HG02840 (cell line): Measurements from ENCODE around the gene VAMP8.
A peak's percentile ranks its signal among the peaks of the same experiment; 100 is the strongest.
"Not testable (repeated sequence)": the region's sequence is repeated elsewhere in the genome, so short reads cannot be mapped to it uniquely, and the experiment has no call there.

Source experiments
- ATAC-seq: cut with Tn5 transposase; IDR thresholded peaks from one replicate; pipeline ENCODE4 v1.9.1; 2021; ENCODE audit warnings: mild to moderate bottlenecking, moderate library complexity, moderate number of reproducible peaks; ENCODE audit not compliant: unreplicated experiment, low FRiP score

The VAMP8 gene

DNA sequence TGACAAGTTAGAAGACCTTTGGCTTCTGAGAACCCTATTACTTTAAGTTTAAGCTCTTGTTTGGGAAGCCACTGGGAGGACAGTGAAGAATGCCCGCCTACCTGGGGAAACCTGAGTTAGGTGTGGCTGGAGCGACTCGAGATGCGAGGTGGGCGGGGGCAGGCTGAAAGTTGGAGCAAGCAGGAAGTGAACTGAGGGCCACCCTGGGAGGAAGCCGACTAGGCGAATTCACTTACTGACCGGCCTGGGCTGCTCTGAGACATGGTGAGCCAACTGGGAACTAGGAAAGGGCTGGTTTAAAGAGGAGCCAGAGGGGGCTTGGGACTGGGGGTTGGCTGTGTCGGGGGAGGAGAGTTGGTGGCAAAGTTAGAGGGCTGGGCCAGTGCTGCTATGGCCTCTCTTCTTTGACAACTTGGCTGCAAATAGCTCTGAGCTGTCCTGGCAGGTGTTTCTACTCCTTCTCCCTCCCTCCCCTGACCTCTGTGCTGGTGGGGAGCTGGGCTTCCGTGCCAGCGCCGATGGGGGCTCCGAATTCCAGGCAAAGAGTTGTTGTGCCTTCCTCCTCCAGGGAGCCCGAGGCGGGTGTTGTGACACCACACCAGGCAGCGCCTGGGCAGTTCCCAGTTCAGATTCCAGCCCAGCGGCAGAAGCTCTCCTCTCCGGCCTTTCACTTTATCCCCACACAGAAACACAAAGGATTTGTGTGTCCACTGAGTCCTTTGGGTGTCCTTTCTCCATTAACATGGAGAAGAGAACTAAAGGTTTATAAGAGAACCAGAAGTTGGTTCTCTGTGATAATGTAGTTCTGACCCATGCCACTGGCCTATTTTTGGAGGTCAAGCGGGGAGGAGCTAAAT is at the start of gene VAMP8:
Gene VAMP8, plus strand, starts transcription at position 201 of the 857 bp plus-strand sequence. Its CDS starts 61 bp downstream, at position 262.
- no peak for ATAC-seq

DNA sequence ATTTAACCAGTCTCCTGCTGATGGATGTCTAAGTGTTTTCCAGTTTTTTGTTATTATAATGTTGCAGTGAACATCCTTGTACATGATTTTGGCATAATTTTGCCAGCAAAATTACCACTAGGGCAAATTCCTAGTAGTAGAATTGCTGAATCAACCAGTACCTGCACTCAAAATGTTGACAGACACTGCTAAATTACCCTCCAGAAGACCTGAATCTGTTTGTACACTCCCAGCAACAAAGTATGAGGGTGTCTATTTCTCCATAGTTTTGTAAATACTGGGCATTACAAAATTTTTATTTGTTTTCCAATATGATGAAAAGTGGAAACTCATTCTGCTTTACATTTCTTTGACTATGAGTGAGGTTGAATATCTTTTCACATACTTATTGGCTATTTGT is 49.6 kb upstream of the VAMP8 start:
- ATAC-seq, result no peak

DNA sequence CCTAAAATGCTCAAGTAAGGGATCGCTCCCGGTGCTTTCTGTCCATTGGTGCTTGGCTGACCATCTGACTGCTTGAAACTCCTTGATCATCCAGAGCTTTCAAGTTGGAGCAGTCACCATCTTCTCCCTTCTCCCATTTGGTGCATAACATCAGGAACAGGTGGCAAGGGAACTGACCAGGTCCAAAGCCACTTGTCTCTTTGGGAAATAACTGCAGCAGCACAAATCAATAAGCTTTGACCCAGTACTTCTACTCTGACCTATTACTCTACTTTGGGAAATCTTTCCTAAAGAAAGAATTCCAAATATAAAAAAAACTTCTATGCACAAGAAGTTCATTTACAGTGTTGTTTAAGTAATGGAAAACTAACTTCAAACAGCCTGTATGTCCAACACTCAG is 49.0 kb upstream of the VAMP8 start:
- no peak for ATAC-seq

DNA sequence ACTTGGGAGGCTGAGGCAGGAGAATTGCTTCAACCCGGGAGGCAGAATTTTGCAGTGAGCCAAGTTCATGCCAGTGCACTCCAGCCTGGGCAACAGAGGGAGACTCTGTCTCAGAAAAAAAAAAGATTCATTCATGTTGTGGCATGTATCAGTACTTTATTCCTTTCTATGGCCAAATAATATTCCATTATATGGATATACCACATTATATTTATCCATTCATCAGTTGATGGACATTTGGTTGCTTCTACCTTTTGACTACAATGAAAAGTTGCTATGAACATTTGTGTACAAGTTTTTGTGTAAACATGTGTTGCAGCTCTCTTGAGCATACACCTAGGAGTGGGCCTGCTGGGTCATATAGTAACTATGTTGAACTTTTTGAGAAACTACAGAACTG is 47.6 kb upstream of the VAMP8 start:
- no peak for ATAC-seq

DNA sequence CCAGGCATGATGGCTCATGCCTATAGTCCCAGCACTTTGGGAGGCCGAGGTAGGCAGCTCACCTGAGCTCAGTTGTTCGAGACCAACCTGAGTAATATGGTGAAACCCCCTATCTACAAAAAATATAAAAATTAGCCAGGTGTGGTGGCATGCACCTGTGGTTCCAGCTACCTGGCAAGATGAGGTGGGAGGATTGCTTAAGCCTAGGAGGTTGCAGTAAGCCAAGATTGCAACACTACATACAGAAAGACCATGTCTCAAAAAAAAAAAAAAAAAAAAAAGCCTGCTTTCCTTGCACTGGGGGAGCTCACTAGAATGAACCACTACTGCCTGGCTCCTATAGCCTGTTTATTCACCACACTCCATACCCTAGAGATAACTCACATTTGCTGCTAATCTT is 45.8 kb upstream of the VAMP8 start:
- ATAC-seq, result no peak

DNA sequence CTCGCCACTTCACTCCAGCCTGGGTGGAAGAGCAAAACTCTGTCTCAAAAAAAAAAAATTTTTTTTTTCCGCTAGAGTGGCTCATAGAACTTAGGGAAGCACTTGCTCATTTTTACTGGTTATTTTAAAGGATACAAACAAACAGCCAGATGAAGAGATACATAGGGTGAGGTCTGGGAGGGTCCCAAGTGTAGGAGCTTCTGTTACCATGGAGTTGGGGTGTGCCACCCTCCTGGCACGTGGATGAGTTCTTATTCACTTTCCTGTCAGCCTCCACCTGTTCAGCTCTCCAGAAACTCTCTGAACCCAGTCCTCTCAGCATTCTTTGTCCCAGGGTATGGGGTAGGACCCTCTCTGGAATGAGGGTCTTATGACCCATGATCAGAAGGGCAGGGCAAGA is 43.3 kb upstream of the VAMP8 start:
- no peak for ATAC-seq

DNA sequence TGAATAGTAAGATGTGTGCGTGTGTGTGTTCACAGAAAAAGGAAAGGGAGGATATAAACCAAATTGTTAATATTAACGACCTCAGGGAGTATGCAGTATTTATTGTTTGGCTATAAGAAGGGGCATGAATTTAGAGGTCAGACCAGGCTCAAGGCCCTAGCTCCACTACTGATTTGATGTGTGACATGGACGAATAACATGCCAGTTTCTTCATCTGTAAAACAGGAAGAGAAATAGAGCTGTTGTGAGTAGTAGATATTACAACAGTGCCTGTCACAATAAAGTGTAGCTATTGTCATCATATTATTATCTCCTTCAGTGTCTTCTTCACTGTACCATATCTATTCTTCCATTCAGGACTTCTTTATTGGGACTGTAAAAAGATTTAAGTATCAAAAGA is 42.5 kb upstream of the VAMP8 start:
- no peak for ATAC-seq

DNA sequence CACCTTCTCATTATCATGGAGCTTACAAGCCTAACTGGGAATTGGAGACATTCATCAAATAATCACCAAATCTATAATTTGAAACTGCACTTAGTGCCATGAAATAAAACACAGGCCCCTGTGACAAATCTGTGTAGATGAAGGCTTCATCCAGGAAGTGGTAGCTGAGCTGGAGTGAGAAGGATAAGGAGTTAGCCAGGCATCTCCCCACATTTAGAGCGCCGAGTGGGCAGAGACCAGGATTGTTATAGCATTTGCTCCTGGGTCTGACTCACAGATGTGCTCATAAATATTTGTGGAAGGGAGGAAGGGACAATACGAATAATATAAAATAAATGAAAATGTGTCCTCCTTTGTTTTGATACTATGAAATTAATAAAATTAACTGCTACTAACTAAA is 40.9 kb upstream of the VAMP8 start:
- no peak for ATAC-seq

DNA sequence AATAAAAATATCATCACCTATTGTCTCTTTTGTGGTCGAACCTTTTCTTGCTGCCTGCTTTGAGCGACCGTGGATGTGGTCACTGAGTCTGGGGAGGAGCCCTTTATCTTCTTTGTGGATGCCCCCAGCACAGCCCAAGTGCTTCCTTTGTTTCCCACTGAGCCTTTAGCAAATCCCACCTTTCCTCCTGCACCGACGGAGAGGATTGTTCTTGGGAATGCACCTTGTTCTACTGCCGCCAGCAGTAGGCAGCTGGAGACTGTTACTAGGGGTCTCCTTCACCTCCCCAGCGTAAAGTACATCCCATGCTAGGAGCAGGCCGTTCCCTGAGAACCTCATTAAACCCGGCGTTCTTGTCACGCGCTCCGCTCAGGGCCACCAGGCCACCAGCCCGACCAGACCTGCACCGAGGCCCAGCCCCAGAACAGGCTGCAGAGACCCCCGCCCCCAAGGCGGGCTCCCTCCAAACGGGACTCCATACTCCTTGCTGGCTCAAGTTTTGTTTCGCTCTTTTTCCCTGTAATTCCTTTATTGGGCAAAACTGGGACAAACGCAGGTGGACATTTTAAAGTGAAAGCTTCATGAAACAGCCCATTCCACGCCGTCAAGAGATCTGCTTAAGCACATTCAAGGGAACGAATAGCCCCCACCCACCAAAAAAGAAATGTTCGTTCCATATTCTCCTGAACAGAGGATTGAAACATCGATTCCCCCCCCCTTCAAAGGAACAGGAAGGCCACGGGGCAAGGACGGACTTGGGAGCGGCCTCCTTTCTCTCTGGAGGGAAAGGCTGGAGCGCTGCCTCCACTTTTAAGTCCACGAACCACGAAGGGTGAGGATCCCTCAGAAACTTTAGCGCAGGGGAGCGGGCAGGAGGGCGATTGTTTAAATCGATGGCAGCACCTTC is 39.5 kb upstream of the VAMP8 start:
- ATAC-seq, result no peak

DNA sequence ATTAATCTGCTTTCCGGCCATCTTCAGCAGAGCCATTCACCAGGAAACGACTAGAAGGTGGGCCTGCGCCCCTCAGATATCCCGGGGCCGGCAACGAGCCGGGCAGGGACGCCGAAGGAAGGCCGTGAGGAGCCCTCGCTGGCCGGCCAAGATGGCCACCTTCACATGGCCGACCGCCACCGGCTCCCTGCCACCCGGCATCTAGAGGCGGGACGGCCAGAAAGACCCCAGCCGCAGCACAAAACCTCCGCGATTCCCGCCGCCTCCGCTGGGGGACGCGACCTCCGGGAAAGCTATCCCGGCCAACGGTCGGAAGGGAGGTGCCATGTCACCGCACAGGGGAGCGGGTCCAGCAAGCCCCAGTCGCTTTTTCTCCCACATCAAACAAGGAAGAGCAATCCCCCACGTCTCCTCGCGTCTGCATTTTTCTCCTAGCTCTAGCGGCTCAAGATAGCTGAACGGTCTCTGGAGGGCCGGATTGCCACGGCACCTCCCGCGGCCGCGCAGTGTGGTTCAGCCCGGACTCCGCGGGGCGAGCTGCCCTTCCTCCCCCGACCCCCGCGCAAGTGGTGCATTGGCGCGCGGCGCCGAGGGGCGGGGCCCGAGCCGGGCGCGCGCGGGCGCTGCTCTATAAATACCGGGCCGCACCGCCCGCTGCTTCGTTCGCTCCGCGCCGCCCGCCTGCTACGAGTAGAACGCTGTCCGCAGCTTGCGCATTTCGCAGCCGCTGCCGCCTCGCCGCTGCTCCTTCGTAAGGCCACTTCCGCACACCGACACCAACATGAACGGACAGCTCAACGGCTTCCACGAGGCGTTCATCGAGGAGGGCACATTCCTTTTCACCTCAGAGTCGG is 38.7 kb upstream of the VAMP8 start, which contains the start of gene MAT2A:
Gene MAT2A, plus strand, starts transcription at position 662 of the 854 bp plus-strand sequence. Its CDS starts 120 bp downstream, at position 782.
- ATAC-seq, result peak; percentile 72

DNA sequence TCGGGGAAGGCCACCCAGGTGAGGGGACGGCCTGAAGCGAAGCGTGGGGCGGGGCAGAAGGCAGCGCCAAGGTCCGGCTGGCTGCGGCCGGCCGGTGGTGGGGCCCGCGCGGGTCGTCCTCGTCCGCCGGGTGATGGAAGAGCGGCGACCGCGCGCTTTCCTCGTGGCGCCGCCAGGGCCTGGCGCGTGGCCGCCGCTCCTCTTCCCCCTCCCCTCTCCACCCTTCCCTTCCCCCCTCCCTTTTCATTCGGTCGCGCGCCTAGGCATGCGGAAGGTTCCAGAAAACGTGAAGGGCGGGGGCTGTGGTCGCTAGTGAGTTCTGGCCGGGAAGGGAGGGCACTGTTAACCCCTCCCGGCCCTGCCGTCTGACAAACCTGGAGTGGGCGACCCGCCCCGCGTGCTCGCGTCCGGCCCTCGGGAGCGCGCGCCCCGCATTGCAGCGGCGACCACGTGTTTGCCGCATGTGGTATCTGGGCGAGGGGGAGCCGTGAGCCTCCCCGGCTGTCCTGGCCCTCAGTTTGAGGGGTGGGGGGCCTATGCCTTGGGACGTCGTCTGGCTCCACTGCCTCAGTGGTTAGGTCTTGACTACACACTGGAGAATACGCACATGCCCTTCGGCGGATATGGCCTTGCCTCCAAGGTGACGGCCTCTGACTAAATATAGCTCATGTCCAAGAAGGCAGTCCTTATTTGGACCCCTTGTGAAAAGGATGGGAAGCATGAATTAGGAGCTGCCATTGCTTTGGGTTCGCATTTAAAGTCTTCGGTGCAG is 37.8 kb upstream of the VAMP8 start:
- peak; percentile 34 for ATAC-seq

DNA sequence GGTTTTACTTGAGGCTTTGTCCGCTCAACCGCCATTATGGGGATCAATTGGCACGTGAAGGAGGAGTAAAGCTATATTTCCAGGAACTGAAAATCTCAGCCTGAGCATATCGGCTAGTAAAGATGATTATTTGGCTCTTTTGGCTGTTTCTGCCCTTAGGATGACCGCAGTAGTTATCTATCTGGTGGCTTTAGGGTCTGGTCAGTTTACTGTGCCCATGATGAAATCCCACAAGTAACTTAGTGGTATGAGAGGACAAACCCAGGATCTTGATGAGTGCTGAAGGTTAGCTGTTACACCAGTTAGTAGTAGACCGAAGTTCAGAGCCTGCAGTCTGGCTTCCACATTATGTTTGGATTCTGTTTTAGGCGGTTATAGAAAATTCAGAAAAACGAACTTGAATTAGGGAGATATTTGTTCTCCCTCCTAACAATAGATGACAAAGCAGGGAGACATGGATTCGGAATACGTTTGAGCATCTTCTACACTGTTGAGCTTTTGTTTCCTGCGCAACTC is 37.2 kb upstream of the VAMP8 start:
- no peak for ATAC-seq

DNA sequence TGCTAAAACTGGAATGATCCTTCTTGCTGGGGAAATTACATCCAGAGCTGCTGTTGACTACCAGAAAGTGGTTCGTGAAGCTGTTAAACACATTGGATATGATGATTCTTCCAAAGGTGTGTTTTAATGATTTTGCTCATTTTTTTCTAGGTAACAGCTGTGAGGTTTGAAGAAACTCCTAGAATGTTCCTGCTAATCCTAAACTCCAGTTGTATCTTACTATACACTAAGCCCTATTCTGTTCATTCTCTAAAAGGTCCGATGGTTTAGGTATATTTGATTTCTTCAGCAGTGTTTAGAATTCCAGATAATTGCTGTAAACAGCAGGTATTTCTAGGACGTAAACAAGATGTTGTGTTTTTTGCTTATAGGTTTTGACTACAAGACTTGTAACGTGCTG is 36.1 kb upstream of the VAMP8 start:
- no peak for ATAC-seq

DNA sequence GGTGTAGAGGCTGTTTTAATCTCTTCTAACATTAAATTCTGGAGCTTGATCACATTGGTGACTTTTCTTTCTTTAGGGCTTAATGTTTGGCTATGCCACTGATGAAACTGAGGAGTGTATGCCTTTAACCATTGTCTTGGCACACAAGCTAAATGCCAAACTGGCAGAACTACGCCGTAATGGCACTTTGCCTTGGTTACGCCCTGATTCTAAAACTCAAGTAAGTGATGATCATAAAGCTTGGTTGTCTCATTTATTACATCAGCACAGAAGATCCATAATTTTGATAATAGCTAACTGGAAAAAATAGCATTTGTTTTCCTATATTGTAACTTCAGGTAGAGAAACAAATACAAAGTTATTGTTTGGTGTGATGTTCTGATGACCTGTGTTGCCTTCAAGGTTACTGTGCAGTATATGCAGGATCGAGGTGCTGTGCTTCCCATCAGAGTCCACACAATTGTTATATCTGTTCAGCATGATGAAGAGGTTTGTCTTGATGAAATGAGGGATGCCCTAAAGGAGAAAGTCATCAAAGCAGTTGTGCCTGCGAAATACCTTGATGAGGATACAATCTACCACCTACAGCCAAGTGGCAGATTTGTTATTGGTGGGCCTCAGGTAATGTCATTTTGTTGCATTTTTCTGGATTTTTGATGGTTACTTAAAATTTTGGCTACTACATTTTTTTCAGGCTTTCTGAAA is 35.5 kb upstream of the VAMP8 start:
- ATAC-seq, result no peak

DNA sequence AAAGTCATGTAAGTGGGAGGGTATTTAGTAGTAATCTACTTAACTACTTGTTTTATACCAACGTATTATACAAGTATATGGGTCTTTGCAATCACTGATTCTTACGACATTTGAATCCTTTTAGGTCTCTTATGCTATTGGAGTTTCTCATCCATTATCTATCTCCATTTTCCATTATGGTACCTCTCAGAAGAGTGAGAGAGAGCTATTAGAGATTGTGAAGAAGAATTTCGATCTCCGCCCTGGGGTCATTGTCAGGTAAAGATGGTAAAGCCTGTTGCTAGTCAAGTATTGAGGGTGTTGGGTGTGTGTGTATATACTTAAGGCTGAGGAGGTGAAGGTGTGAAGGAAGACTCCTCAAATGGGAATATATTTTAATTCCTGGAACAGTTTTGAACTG is 34.6 kb upstream of the VAMP8 start:
- ATAC-seq, result no peak

DNA sequence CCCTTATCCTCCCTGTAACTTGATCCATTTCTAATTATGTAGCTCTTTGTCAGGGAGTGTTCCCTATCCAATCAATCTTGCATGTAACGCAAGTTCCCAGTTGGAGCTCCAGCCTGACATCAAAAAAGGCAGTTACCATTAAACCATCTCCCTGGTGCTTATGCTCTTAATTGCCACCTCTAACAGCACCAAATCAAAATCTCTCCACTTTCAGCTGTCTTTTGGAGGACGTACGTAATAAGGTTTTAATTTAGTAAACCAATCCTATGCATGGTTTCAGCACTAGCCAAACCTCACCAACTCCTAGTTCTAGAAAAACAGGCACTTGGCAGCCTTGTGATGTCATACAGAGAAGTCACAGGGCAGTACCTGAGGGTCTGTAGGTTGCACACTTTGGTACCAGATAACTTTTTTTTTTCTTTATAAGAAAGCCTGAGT is 33.1 kb upstream of the VAMP8 start:
- ATAC-seq, result not testable (repeated sequence)

DNA sequence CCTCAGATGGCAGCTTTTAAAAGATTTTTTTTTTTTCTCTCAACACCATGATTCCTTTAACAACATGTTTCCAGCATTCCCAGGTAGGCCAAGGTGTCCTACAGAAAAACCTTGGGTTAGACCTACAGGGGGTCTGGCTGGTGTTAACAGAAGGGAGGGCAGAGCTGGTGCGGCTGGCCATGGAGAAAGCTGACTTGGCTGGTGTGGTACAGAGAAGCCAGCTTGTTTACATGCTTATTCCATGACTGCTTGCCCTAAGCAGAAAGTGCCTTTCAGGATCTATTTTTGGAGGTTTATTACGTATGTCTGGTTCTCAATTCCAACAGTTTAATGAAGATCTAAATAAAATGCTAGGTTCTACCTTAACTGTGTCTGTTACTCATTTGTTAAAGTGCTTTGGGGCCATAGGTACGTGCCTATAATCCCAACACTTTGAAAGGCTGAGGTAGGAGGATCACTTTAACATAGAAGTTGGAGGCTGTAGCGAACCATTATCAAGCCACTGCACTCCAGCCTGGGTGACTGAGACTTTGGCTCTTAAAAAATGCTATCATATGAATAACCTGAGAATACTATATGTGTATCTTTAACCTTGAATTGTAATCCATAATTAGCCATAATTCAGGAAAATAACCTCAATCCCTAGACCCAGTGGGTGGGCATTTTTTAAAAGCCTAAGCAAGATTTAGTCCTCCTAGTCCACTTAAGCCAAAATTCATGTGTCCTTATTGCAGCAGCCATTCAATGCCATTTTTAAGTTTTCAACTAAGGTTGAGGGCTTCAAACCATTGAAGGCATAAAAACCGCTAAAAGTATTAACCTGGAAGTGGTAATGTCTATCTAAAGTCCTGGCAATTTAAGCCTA is 32.2 kb upstream of the VAMP8 start:
- ATAC-seq, result not testable (repeated sequence)

DNA sequence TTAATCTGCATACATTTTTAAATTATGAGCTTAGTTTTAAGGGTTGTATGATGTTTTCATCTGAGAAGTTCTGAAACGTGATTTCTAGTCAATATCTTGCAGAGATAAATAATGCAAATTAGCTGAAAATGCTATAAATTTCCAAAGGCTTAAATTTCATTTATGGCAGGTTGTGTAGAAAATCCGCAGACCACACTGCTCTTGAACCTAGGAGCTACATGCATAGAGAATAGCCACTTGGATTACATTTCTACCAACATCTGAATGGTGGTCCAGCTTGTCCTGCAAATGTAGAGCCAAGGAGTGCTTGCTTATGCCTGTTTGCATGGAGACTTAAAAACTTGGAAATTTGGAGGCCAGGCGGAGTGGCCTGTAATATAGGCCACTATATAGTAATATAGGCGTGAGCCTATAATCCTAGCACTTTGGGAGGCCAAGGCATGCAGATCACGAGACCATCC is 31.6 kb upstream of the VAMP8 start:
- no peak for ATAC-seq
